ENCODE data around the gene ELMOD3.

DNA sequence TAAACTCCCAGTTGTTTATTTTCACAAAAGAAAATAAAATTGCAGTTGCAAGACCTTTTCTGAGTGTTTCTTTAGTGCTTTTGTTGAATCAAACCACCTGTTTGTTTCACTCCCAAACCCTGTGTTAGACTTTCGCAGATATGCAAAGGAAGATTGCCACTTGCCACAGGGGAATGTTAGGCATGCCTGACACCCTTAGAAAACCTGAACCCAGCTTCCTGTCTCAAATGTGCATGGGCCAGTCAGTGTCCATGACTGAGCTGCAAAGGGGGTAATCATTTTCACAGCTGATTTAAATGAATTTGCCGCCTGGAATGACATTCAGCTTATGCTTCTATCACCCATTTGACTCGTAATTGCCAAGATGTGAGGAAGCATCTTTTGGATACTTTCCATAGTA lies 44.2 kb upstream of the ELMOD3 start:
- TF ChIP-seq CTCF (conservative IDR thresholded peaks at IDR 0.05; ENCODE audit: low read length) (no peak), EZH2phosphoT487 (IDR thresholded peaks at IDR 0.05; ENCODE audit: borderline replicate concordance) (no peak)
